Thymus (tissue), 14 donors: Measurements from ENCODE around the gene VPS36. TPM values are rescaled to one million over a fixed set of nuclear protein-coding genes. Genes with fewer than 3 reads are reported as not detected.
"Not testable (repeated sequence)": the region's sequence is repeated elsewhere in the genome, so short reads cannot be mapped to it uniquely, and the experiment has no call there.

Experiments used
- DNase-seq, 9 donors: peaks; one replicate each; pipeline ENCODE4 v3.0.0-alpha.2; 2013; ENCODE audit warnings: low spot score in 9 of 9, low read depth in 6 of 9, missing footprints in 1 of 9
- H3K27ac ChIP-seq, 2 donors: one replicate each; pipeline ENCODE4 v1.5.1; 2013; ENCODE audit warnings: control low read depth in 1 of 2, low read depth in 1 of 2, low read length in 1 of 2, mild to moderate bottlenecking in 1 of 2, moderate library complexity in 1 of 2
- H3K27me3 ChIP-seq, 2 donors: one replicate each; pipeline ENCODE4 v1.5.1; 2013; ENCODE audit warnings: low read length in 1 of 2; ENCODE audit not compliant: control insufficient read depth in 2 of 2, insufficient read depth in 1 of 2
- H3K36me3 ChIP-seq, 2 donors: one replicate each; pipeline ENCODE4 v1.5.1; 2013; ENCODE audit warnings: low read length in 1 of 2, mild to moderate bottlenecking in 1 of 2, moderate library complexity in 1 of 2; ENCODE audit not compliant: control insufficient read depth in 2 of 2, insufficient read depth in 2 of 2
- H3K4me1 ChIP-seq, 2 donors: one replicate each; pipeline ENCODE4 v1.5.1; 2013; ENCODE audit warnings: low read length in 2 of 2; ENCODE audit not compliant: control insufficient read depth in 2 of 2, insufficient read depth in 2 of 2
- H3K4me3 ChIP-seq, 2 donors: one replicate each; pipeline ENCODE4 v1.5.1; 2013; ENCODE audit warnings: low read length in 2 of 2, control low read depth in 1 of 2, mild to moderate bottlenecking in 1 of 2
- H3K9me3 ChIP-seq, 2 donors: one replicate each; pipeline ENCODE4 v1.5.1; 2013; ENCODE audit warnings: low read length in 1 of 2, mild to moderate bottlenecking in 1 of 2; ENCODE audit not compliant: control insufficient read depth in 2 of 2, insufficient read depth in 1 of 2
- WGBS: extraction: QIAGEN DNeasy Blood & Tissue Kit; methylation state at CpG from one replicate; pipeline ENCODE4 v1.1.7; 2013; 5-methylcytosine and 5-hydroxymethylcytosine counted together
- long read RNA-seq, 10 donors: transcript quantifications; one replicate each; lab custom pipeline, GENCODE V29; 2026
- polyA plus RNA-seq: library from polyadenylated mRNA; stranded (reverse); fragments of 200-250 nt; gene quantifications from one replicate; pipeline ENCODE4 v1.2.3, GENCODE V29; 2013
- total RNA-seq: library from RNA; stranded (reverse); fragments of 120-200 nt; gene quantifications from one replicate; pipeline ENCODE4 v1.2.4, GENCODE V29; 2013
- donor health status: healthy.

VPS36 gene, protein sequence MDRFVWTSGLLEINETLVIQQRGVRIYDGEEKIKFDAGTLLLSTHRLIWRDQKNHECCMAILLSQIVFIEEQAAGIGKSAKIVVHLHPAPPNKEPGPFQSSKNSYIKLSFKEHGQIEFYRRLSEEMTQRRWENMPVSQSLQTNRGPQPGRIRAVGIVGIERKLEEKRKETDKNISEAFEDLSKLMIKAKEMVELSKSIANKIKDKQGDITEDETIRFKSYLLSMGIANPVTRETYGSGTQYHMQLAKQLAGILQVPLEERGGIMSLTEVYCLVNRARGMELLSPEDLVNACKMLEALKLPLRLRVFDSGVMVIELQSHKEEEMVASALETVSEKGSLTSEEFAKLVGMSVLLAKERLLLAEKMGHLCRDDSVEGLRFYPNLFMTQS
- 35.7 TPM for total RNA-seq
- 29.6 TPM for polyA plus RNA-seq
- long read RNA-seq, donor 1, full-length matches to known transcripts, result 3 of 3 reads
- long read RNA-seq, donor 1, partial matches to known transcripts, result 0 of 3 reads
- long read RNA-seq, donor 1, other reads (novel, unspliced or antisense), result 0 of 3 reads
- long read RNA-seq, donor 2, result 0 reads
- long read RNA-seq, donor 3, full-length matches to known transcripts, result 12 of 26 reads
- long read RNA-seq, donor 3, partial matches to known transcripts, result 14 of 26 reads
- long read RNA-seq, donor 3, other reads (novel, unspliced or antisense), result 0 of 26 reads
- long read RNA-seq, donor 4, full-length matches to known transcripts, result 7 of 7 reads
- long read RNA-seq, donor 4, partial matches to known transcripts, result 0 of 7 reads
- long read RNA-seq, donor 4, other reads (novel, unspliced or antisense), result 0 of 7 reads
- long read RNA-seq, donor 5, full-length matches to known transcripts, result 17 of 35 reads
- long read RNA-seq, donor 5, partial matches to known transcripts, result 18 of 35 reads
- long read RNA-seq, donor 5, other reads (novel, unspliced or antisense), result 0 of 35 reads
- long read RNA-seq, donor 6, full-length matches to known transcripts, result 12 of 34 reads
- long read RNA-seq, donor 6, partial matches to known transcripts, result 22 of 34 reads
- long read RNA-seq, donor 6, other reads (novel, unspliced or antisense), result 0 of 34 reads
- long read RNA-seq, donor 7, full-length matches to known transcripts, result 9 of 114 reads
- long read RNA-seq, donor 7, partial matches to known transcripts, result 91 of 114 reads
- long read RNA-seq, donor 7, other reads (novel, unspliced or antisense), result 14 of 114 reads
- long read RNA-seq, donor 8, full-length matches to known transcripts, result 1 of 6 reads
- long read RNA-seq, donor 8, partial matches to known transcripts, result 5 of 6 reads
- long read RNA-seq, donor 8, other reads (novel, unspliced or antisense), result 0 of 6 reads
- long read RNA-seq, donor 9, full-length matches to known transcripts, result 9 of 9 reads
- long read RNA-seq, donor 9, partial matches to known transcripts, result 0 of 9 reads
- long read RNA-seq, donor 9, other reads (novel, unspliced or antisense), result 0 of 9 reads
- long read RNA-seq, donor 10, full-length matches to known transcripts, result 10 of 57 reads
- long read RNA-seq, donor 10, partial matches to known transcripts, result 39 of 57 reads
- long read RNA-seq, donor 10, other reads (novel, unspliced or antisense), result 8 of 57 reads

DNA sequence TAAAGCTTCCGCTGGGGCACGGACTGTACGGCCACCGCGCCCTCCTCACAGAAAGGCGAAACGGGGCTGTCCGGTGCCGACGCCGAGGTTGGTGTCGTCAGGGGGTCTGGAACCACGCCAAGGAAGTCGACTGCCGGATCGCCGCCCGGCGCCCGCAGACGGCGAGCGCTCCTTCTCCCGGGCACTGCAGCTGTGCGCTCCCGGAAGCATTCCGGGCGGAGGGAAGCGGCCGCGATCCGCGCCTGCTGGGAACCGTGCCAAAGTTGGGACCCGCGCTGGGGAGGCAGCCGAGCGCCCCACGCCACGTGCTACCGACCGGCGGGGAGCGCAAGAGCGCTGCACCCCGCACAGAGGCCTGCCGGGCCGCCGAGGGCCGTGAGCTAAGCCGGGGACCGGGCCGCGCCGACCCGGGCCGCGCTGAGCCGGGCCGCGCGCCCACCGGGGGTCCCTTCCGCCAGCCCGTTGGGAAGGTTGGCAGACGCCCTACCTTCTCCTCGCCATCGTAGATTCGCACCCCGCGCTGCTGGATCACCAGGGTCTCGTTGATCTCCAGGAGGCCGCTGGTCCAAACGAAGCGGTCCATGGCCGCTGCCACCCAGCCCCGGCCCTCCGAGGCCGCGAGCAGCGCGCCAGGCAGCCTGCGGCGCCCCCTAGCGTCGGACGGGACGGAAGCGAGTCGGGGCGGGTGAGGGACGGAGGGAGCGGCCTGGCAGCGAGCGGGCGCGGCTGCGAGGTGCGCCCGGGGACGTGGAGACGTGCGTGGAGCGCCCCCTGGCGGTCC is at the start of gene VPS36:
TSS of gene VPS36 (minus strand) at position 623 of the 781 bp plus-strand sequence. CDS start at position 583, 40 bp downstream.
- peak; percentile 72 to 98 (median 96) for DNase-seq
- Histone ChIP-seq H3K36me3 (peaks cover 0 to 5% of the 10 kb centered on the region in 2 donors), H3K4me1 (peaks cover 17 to 25% of the 10 kb centered on the region in 2 donors), H3K27me3 (no peaks in the 10 kb centered on the region), H3K9me3 (no peaks in the 10 kb centered on the region), H3K4me3 (peak within 1 kb of the TSS; percentile 68 to 91), H3K27ac (peak within 1 kb of the TSS; percentile 59 to 75)
- WGBS, result under 1% methylated on average over 105 of the region's 105 CpGs

DNA sequence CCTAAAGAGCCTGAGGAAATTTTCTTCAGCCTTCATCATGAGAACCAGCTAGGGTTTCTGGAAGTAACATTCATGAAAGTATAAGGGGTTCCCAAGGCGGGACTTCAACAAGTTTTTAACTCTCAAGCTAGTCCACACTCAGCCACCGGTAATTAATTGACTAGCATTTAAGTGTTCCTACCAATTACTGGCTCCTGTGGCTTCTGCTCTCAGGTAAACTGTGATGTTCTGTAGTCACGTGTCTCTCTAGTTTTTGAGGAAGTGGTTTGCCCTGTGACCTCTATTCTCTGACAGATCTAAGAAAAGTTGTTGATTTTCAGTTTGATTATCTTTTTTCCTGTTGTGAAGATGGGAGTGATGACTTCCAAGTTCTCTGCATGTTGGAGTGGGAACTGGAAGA is 47.5 kb upstream of the VPS36 start:
- H3K4me1 ChIP-seq, H3K27me3 ChIP-seq, H3K4me3 ChIP-seq, H3K9me3 ChIP-seq, H3K36me3 ChIP-seq, H3K27ac ChIP-seq: not testable (repeated sequence)
- peak in 2 of 9 donors; percentile 0 to 7 for DNase-seq
- WGBS, result 98% methylated on average over 2 of the region's 3 CpGs

DNA sequence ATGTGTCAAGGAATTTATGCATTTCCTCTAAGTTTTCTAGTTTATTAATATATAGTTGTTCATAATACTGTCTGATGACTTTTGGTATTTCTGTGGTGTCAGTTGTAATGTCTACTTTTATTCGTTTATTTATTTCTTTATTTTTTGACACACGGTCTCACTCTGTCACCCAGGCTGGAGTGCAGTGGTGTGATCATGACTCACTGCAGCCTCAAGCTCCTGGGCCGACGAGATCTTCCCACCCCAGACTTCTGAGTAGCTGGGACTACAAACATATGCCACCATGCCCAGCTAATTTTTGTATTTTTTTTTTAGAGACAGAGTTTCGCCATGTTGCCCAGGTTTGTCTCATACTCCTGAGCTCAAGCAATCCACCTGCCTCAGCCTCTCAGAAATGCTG is 43.8 kb upstream of the VPS36 start:
- H3K27ac ChIP-seq, result not testable (repeated sequence)

DNA sequence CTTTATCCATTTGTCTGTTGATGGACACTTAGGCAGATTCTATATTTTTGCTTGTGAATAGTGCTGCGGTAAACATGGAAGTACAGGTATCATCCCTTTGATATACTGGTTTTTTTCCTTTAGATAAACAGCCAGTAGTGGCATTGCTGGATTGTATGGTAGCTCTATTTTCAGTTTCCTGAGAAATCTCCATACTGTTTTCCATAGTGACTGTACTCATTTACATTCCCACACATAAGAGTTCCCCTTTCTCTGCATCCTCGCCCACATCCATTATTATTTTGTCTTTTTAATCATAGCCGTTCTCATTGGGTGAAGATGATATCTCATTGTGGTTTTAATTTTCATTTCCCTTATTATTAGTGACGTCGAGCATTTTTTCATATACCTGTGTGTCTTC is 40.6 kb upstream of the VPS36 start:
- not testable (repeated sequence) for DNase-seq, H3K36me3 ChIP-seq, H3K9me3 ChIP-seq, H3K4me3 ChIP-seq, H3K27ac ChIP-seq, H3K4me1 ChIP-seq, H3K27me3 ChIP-seq
- WGBS, result 92% methylated on average over 2 of the region's 5 CpGs

More for the DNA sequence above, 43.8 kb upstream of the VPS36 start:
- not testable (repeated sequence) for H3K4me3 ChIP-seq, H3K27me3 ChIP-seq, DNase-seq, H3K9me3 ChIP-seq, H3K4me1 ChIP-seq, H3K36me3 ChIP-seq
- WGBS, result 79% methylated on average over 5 of the region's 5 CpGs

DNA sequence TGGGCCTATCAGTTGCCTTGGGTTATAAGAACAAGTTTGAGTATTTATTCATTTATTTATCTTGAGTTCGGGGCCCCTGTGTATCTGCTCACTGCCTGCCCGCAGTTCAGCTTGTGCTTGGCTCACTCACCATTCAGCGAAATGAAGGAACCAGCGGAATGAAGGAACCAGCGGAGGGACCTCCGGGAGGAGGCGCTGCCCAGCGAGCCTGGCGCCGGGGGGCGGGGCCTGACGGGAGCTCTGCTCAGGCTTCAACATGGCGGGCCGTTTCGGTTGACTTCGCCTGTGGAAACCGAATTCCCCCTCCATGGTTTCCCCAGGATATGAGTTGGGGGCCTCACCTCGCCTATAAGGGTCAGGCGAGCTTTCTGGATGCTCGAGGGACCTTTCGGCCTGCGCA is 38.3 kb upstream of the VPS36 start:
- WGBS, result no CpG with 5 or more reads among the region's 22 CpGs
- H3K27ac ChIP-seq, H3K4me1 ChIP-seq, H3K27me3 ChIP-seq, DNase-seq, H3K4me3 ChIP-seq, H3K36me3 ChIP-seq, H3K9me3 ChIP-seq: not testable (repeated sequence)

- H3K4me3 ChIP-seq, H3K4me1 ChIP-seq, H3K27ac ChIP-seq, H3K27me3 ChIP-seq, H3K9me3 ChIP-seq, H3K36me3 ChIP-seq, DNase-seq: not testable (repeated sequence)
- 97% methylated on average over 2 of the region's 2 CpGs for WGBS
Observed at GRCh38 chr13:52487078-52487477, 36.6 kb upstream of the VPS36 start.

DNA sequence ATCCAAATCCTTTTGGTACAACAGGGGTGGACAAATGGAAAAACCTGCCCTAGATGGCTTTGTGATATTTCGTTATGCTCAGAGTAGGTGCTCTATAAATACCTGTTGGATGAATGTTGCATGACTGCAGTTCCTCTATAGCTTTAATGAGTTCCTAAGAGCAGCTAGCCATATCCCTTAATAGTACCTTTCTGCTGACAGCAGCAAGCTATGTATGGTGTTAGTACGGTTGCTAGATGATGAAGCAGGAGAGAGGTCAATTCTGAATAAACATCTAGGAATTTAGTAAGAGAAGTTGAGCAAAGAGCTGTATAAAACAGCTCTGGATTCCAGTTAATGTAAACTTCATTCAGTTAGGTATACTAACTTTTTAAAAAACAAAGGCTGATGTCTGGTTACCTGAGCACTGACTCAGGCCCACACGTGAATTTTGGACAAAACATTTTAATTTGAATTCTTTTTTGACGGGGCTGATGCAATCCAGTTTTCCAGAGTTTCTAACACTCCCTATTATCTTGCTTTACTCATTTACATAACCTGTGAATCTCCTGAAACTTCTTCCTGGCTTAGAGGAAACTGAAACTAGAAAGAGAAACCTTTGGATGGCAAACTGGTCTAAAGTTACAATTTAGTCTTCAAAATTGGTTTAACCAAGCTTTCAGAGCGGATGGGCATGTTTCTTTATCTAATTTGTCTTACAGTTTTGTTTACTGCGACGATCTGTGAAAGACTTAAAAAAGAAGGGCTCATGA is 30.4 kb upstream of the VPS36 start:
- 95% methylated on average over 6 of the region's 7 CpGs for WGBS
- H3K27me3 ChIP-seq, H3K4me3 ChIP-seq, H3K4me1 ChIP-seq, H3K9me3 ChIP-seq, H3K36me3 ChIP-seq, DNase-seq, H3K27ac ChIP-seq: not testable (repeated sequence)
